Measurements from ENCODE around the gene DQX1. TPM values are rescaled to one million over a fixed set of nuclear protein-coding genes. Genes with fewer than 3 reads are reported as not detected.

Gene DQX1
- total and polyA plus RNA-seq, 2 of the 4 experiments (the other 2 are of a cell fraction), result 0.07 TPM; not detected in 1

GRCh38 chr2:74522516-74522915, 3.5 kb downstream of the DQX1 start:
- Histone ChIP-seq H3K14ac (replicated peaks; ENCODE audit: low read depth, low read length) (no peak overlapping the region), H3K36me3 (ENCODE audit: control insufficient read depth, insufficient read depth, low read length) (peaks cover 20% of the 10 kb centered on the region), H3K27me3 (ENCODE audit: control insufficient read depth, insufficient read depth, low read length) (peaks cover 48% of the 10 kb centered on the region), H4K91ac (ENCODE audit: insufficient read depth, low read depth, low read length) (no peak overlapping the region), H2BK20ac (ENCODE audit: low read depth, low read length) (no peak overlapping the region), H3K4me1 (ENCODE audit: control insufficient read depth, insufficient read depth, low read length) (no peaks in the 10 kb centered on the region), H3K27ac (ENCODE audit: insufficient read depth, low read length) (no peak overlapping the region), H3K23ac (ENCODE audit: low read depth, low read length) (no peak overlapping the region), H4K20me1 (ENCODE audit: insufficient read depth, low read length) (0 out of 2 replicates have a peak, but pooled peaks cover 3% of the 10 kb centered on the region), H3K79me1 (ENCODE audit: low read depth in 1 of 2, low read length in 2 of 2) (peaks cover 6 to 15% of the 10 kb centered on the region in 2 experiments; a peak in 2 of 4 replicates), H3K4me3 (ENCODE audit: insufficient read depth, low read depth, low read length) (no peak overlapping the region), H3K9ac (ENCODE audit: low read depth, low read length) (no peak overlapping the region), H3K9me3 (ENCODE audit: control insufficient read depth, insufficient read depth, low read length) (peaks cover 2% of the 10 kb centered on the region; the same call in 1 of the 2 replicates), H4K5ac (ENCODE audit: low read depth, low read length) (no peak overlapping the region), H3K9me1 (ENCODE audit: insufficient read depth, low read length) (peaks cover 2% of the 10 kb centered on the region), H4K8ac (ENCODE audit: low read depth in 2 of 2, low read length in 2 of 2) (no peak overlapping the region), H2AK5ac (ENCODE audit: low read depth, low read length) (no peak overlapping the region), H2BK120ac (ENCODE audit: low read depth, low read length) (no peak overlapping the region), H2BK5ac (ENCODE audit: low read depth, low read length, poor library complexity, severe bottlenecking) (no peak overlapping the region), H2AFZ (replicated peaks; ENCODE audit: low read length, poor library complexity) (no peak overlapping the region), H3K4ac (ENCODE audit: low read depth, low read length) (no peak overlapping the region), H2BK15ac (ENCODE audit: low read depth, low read length) (no peak overlapping the region), H3K18ac (ENCODE audit: low read depth, low read length) (no peak overlapping the region), H3K56ac (ENCODE audit: extremely low read depth, insufficient read depth, low read length) (no peak overlapping the region), H3K4me2 (ENCODE audit: low read depth, low read length) (no peak overlapping the region), H2AK9ac (replicated peaks; ENCODE audit: low read depth, low read length, poor library complexity) (no peak overlapping the region)
- BruUV-seq (replicated peaks), result no TSS peak
- ChIA-PET CTCF (no interaction called here), POLR2A (ENCODE audit: unreplicated experiment) (no interaction called here)
- dilution Hi-C loops (cut with HindIII; ENCODE audit: low sequenced_read_pairs, unreplicated experiment), result no loop called here
- DNase-seq (no peak), ATAC-seq (ENCODE audit: low read depth) (no peak)
- in situ Hi-C loops (cut with MboI; ENCODE audit: low sequenced_read_pairs), result no loop called here
- 100% methylated on average over 1 of the region's 3 CpGs; no CpG with 5 or more reads in 1 of the 2 experiments for WGBS, 2 experiments (ENCODE audit: extremely low coverage in 2 of 2, insufficient read length in 1 of 2)
- intact Hi-C loops (cut with micrococcal nuclease), result no loop called here
- TF ChIP-seq SMC3 (IDR thresholded peaks at IDR 0.05; ENCODE audit: low read depth, low read length) (no peak), POLR2A (IDR thresholded peaks at IDR 0.05; ENCODE audit: low read depth, low read length) (no peak), MAZ (IDR thresholded peaks at IDR 0.05; ENCODE audit: borderline replicate concordance, low read depth, low read length) (no peak), BHLHE40 (IDR thresholded peaks at IDR 0.05; ENCODE audit: low read depth, low read length) (no peak), RAD21 (IDR thresholded peaks at IDR 0.05; ENCODE audit: low read length) (no peak), MAFK (IDR thresholded peaks at IDR 0.05; ENCODE audit: low read depth, low read length) (no peak), CEBPB (IDR thresholded peaks at IDR 0.05; ENCODE audit: low read depth, low read length) (no peak), CHD1 (IDR thresholded peaks at IDR 0.05; ENCODE audit: low read depth, low read length) (no peak), NFE2L2 (IDR thresholded peaks at IDR 0.05; ENCODE audit: low read depth, low read length) (no peak), ELK1 (IDR thresholded peaks at IDR 0.05; ENCODE audit: borderline replicate concordance, low read depth, low read length) (no peak)

All from IMR-90 (cell line).